Caco-2 (cell line): ENCODE data around the gene HDHD5. TPM values are rescaled to one million over a fixed set of nuclear protein-coding genes. Genes with fewer than 3 reads are reported as not detected.

Experiments used
- BruUV-seq: library from RNA; stranded (reverse); fragments of 400-500 nt; replicated peaks from 2 replicates; lab custom pipeline; 2021; lab: Mats Ljungman, UMichigan
- CTCF ChIA-PET: fragments of 300-600 bp; sonication (Branson Sonifier 250); formaldehyde crosslinking; loops from one replicate; lab custom pipeline; 2022; ENCODE audit warnings: antibody characterized with exemption; lab: Charles Lee
- POLR2A ChIA-PET: fragments of 300-600 bp; sonication (Branson Sonifier 250); formaldehyde crosslinking; loops from one replicate; lab custom pipeline; 2022; ENCODE audit warnings: antibody characterized with exemption; lab: Charles Lee
- DNase-seq, 2 experiments: peaks; one replicate each; pipeline versions ENCODE4 v3.0.0 to v3.0.0-alpha.2; 2020 to 2022
- H3K27me3 ChIP-seq: replicated peaks from 2 replicates; pipeline ENCODE4 v1.6.0; 2011; ENCODE audit warnings: low read length; ENCODE audit not compliant: control insufficient read depth, insufficient read depth
- H3K36me3 ChIP-seq: 2 replicates; pipeline ENCODE4 v1.5.1; 2011; ENCODE audit warnings: low read length; ENCODE audit not compliant: control insufficient read depth, insufficient read depth
- H3K4me1 ChIP-seq: fragments of 250-450 bp; sonication (Bioruptor Pico); 2 replicates; pipeline ENCODE4 v1.5.1; 2020; ENCODE audit warnings: mild to moderate bottlenecking
- H3K4me3 ChIP-seq: 2 replicates; pipeline ENCODE4 v1.5.1; 2011; ENCODE audit warnings: low read depth, mild to moderate bottlenecking, control low read depth, low read length
- H3K9me3 ChIP-seq: fragments of 250-450 bp; sonication (Bioruptor Pico); 2 replicates; pipeline ENCODE4 v1.5.1; 2020; ENCODE audit warnings: mild to moderate bottlenecking, moderate library complexity
- H3K27ac Mint-ChIP-seq: one replicate; pipeline ENCODE4 v1.8.0; 2022; ENCODE audit warnings: mixed read lengths; ENCODE audit not compliant: unreplicated experiment
- H3K27me3 Mint-ChIP-seq: one replicate; pipeline ENCODE4 v1.8.0; 2022; ENCODE audit warnings: mixed read lengths; ENCODE audit not compliant: insufficient read depth, unreplicated experiment
- H3K36me3 Mint-ChIP-seq: one replicate; pipeline ENCODE4 v1.8.0; 2022; ENCODE audit warnings: mild to moderate bottlenecking, mixed read lengths; ENCODE audit not compliant: insufficient read depth, unreplicated experiment
- H3K4me1 Mint-ChIP-seq: one replicate; pipeline ENCODE4 v1.8.0; 2022; ENCODE audit warnings: low read depth, mixed read lengths; ENCODE audit not compliant: unreplicated experiment
- H3K4me3 Mint-ChIP-seq: one replicate; pipeline ENCODE4 v1.8.0; 2022; ENCODE audit warnings: mild to moderate bottlenecking, moderate library complexity, mixed read lengths; ENCODE audit not compliant: unreplicated experiment
- H3K9me3 Mint-ChIP-seq: one replicate; pipeline ENCODE4 v1.8.0; 2022; ENCODE audit warnings: mixed read lengths; ENCODE audit not compliant: unreplicated experiment
- CTCF ChIP-seq, 2 experiments: fragments of 200-600 bp in 1 of 2; IDR thresholded peaks; 1 replicate in 1 of 2; 2 replicates in 1 of 2; pipeline versions ENCODE4 v1.5.1 to v1.8.0; 2011 to 2022; ENCODE audit warnings: antibody characterized with exemption in 1 of 2, control low read depth in 1 of 2, inconsistent platforms in 1 of 2, low read depth in 1 of 2, low read length in 1 of 2, mild to moderate bottlenecking in 1 of 2, moderate library complexity in 1 of 2; ENCODE audit not compliant: insufficient read depth in 1 of 2, severe bottlenecking in 1 of 2, unreplicated experiment in 1 of 2
- intact Hi-C: fragments of 100-400 bp; cut with micrococcal nuclease; formaldehyde crosslinking; loops from one replicate; pipeline ENCODE4 v1.10.0; 2022; ENCODE audit not compliant: unreplicated experiment
- total RNA-seq: library from RNA; stranded (reverse); gene quantifications from 2 replicates; pipeline ENCODE4 v1.2.3, GENCODE V29; 2022

Gene HDHD5
- total RNA-seq, 1 experiment from 2014 or later, result 57.0 TPM

GRCh38 chr22:17158176-17158567 is 905 bp downstream of the HDHD5 start:
- no peaks in the 10 kb centered on the region for H3K27me3 Mint-ChIP-seq
- Histone ChIP-seq H3K36me3 (0 out of 2 replicates have a peak, but pooled peaks cover 1% of the 10 kb centered on the region), H3K9me3 (no peaks in the 10 kb centered on the region), H3K27me3 (no peaks in the 10 kb centered on the region), H3K4me1 (0 out of 2 replicates have a peak, but pooled peaks cover 3% of the 10 kb centered on the region), H3K4me3 (peak overlapping the region; percentile 97)
- H3K27ac Mint-ChIP-seq, result peak overlapping the region; percentile 53
- DNase-seq, result no peak
- peaks cover 28% of the 10 kb centered on the region for H3K36me3 Mint-ChIP-seq
- intact Hi-C loops, result loop anchor here (1.0 kb wide), 1 partner anchor 37 kb away; the partner anchor contains the start of gene TMEM121B
- TF ChIP-seq CTCF (IDR thresholded peaks at IDR 0.05; ENCODE audit: insufficient read depth in 1 of 2, low read depth in 1 of 2, low read length in 1 of 2, severe bottlenecking in 1 of 2, unreplicated experiment in 1 of 2), result no peak
- no peaks in the 10 kb centered on the region for H3K9me3 Mint-ChIP-seq
- H3K4me1 Mint-ChIP-seq, result no peaks in the 10 kb centered on the region
- BruUV-seq, result no TSS peak
- CTCF ChIA-PET, result interaction anchor here (1.0 to 2.5 kb wide), 2 partner anchors 11 to 13 kb away, joined by 3 to 21 read pairs; no protein-coding TSS in a partner anchor
- POLR2A ChIA-PET, result interaction anchor here (0.7 to 1.6 kb wide), 2 partner anchors 11 to 14 kb away, joined by 3 to 4 read pairs; no protein-coding TSS in a partner anchor
- H3K4me3 Mint-ChIP-seq, result peak overlapping the region; percentile 86

- H3K9me3 Mint-ChIP-seq, result no peaks in the 10 kb centered on the region
- CTCF ChIA-PET, result interaction anchor here (1.0 to 2.5 kb wide), 3 partner anchors 11 to 14 kb away, joined by 3 to 21 read pairs (median 7); no protein-coding TSS in a partner anchor
- peaks cover 28% of the 10 kb centered on the region for H3K36me3 Mint-ChIP-seq
- peak overlapping the region; percentile 97 for H3K4me3 ChIP-seq
- 0 out of 2 replicates have a peak, but pooled peaks cover 1% of the 10 kb centered on the region for H3K36me3 ChIP-seq
- peak overlapping the region; percentile 86 for H3K4me3 Mint-ChIP-seq
- H3K27me3 ChIP-seq, result no peaks in the 10 kb centered on the region
- H3K4me1 ChIP-seq, result 0 out of 2 replicates have a peak, but pooled peaks cover 3% of the 10 kb centered on the region
- no peak for TF ChIP-seq CTCF (IDR thresholded peaks at IDR 0.05; ENCODE audit: insufficient read depth in 1 of 2, low read depth in 1 of 2, low read length in 1 of 2, severe bottlenecking in 1 of 2, unreplicated experiment in 1 of 2)
- POLR2A ChIA-PET, result no interaction called here
- intact Hi-C loops, result loop anchor here (1.0 kb wide), 1 partner anchor 36 kb away; the partner anchor contains the start of gene TMEM121B
- no peaks in the 10 kb centered on the region for H3K9me3 ChIP-seq
- no peak overlapping the region for H3K27ac Mint-ChIP-seq
- BruUV-seq, result TSS peak; percentile 55
- H3K27me3 Mint-ChIP-seq, result no peaks in the 10 kb centered on the region
- H3K4me1 Mint-ChIP-seq, result no peaks in the 10 kb centered on the region
- no peak for DNase-seq
Measured at GRCh38 chr22:17157714-17158113, 1.4 kb downstream of the HDHD5 start.

GRCh38 chr22:17155941-17156340 is 3.1 kb downstream of the HDHD5 start:
- Mint-ChIP-seq H3K4me3 (no peak overlapping the region), H3K36me3 (peaks cover 28% of the 10 kb centered on the region), H3K4me1 (no peaks in the 10 kb centered on the region), H3K27ac (no peak overlapping the region), H3K27me3 (no peaks in the 10 kb centered on the region), H3K9me3 (no peaks in the 10 kb centered on the region)
- DNase-seq, result no peak
- H3K4me1 ChIP-seq, result 0 out of 2 replicates have a peak, but pooled peaks cover 3% of the 10 kb centered on the region
- BruUV-seq, result no TSS peak
- no peaks in the 10 kb centered on the region for H3K9me3 ChIP-seq
- TF ChIP-seq CTCF (IDR thresholded peaks at IDR 0.05; ENCODE audit: insufficient read depth in 1 of 2, low read depth in 1 of 2, low read length in 1 of 2, severe bottlenecking in 1 of 2, unreplicated experiment in 1 of 2), result no peak
- no peaks in the 10 kb centered on the region for H3K27me3 ChIP-seq
- H3K36me3 ChIP-seq, result 0 out of 2 replicates have a peak, but pooled peaks cover 1% of the 10 kb centered on the region
- intact Hi-C loops, result no loop called here
- H3K4me3 ChIP-seq, result no peak overlapping the region
- ChIA-PET CTCF (no interaction called here), POLR2A (no interaction called here)
